ENCODE results near the gene GSTM5.

DNA sequence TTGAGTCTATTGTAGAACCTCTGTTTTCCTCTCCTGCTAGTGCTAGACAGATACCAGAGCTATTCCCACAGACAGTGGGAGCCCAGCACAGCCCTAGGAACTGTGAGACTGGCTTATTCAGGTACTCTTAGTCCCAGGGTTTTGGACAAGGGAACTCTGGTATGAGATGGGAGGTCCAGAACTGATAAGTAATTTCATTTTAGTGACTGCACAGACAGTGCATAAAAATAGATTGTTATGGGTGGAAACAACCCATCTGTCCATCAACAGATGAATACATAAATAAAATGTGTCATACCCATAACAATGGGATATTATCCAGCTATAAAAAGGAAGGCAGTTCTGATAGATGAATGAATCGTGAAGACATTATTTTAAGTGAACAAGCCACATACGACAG is 42.7 kb downstream of the GSTM5 start:
- TF ChIP-seq, protein P1, sequence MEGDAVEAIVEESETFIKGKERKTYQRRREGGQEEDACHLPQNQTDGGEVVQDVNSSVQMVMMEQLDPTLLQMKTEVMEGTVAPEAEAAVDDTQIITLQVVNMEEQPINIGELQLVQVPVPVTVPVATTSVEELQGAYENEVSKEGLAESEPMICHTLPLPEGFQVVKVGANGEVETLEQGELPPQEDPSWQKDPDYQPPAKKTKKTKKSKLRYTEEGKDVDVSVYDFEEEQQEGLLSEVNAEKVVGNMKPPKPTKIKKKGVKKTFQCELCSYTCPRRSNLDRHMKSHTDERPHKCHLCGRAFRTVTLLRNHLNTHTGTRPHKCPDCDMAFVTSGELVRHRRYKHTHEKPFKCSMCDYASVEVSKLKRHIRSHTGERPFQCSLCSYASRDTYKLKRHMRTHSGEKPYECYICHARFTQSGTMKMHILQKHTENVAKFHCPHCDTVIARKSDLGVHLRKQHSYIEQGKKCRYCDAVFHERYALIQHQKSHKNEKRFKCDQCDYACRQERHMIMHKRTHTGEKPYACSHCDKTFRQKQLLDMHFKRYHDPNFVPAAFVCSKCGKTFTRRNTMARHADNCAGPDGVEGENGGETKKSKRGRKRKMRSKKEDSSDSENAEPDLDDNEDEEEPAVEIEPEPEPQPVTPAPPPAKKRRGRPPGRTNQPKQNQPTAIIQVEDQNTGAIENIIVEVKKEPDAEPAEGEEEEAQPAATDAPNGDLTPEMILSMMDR (conservative IDR thresholded peaks at IDR 0.05; ENCODE audit: low read depth, low read length): no peak
- no peak for TF ChIP-seq EZH2phosphoT487 (IDR thresholded peaks at IDR 0.05; ENCODE audit: borderline replicate concordance, low read length)
